H1 (cell line): ENCODE data around the gene KIR2DL3. TPM values are rescaled to one million over a fixed set of nuclear protein-coding genes. Genes with fewer than 3 reads are reported as not detected.
"Not testable (repeated sequence)": the region's sequence is repeated elsewhere in the genome, so short reads cannot be mapped to it uniquely, and the experiment has no call there.

ENCODE experiments used
- CTCF ChIA-PET: fragments of 300-600 bp; sonication (Branson Sonifier 250); formaldehyde crosslinking; loops from one replicate; lab custom pipeline; 2021; ENCODE audit not compliant: partially characterized antibody; lab: Charles Lee
- POLR2A ChIA-PET: fragments of 300-600 bp; sonication (Branson Sonifier 250); formaldehyde crosslinking; loops from one replicate; lab custom pipeline; 2021; ENCODE audit warnings: inconsistent platforms; ENCODE audit not compliant: partially characterized antibody; lab: Charles Lee
- DNase-seq, 2 experiments: peaks; one replicate each; pipeline versions ENCODE4 v3.0.0 to v3.0.0-alpha.2; 2010 to 2022; ENCODE audit warnings: low spot score in 2 of 2, low read depth in 1 of 2, mixed read lengths in 1 of 2
- FAIRE-seq: peaks from 2 replicates; lab custom pipeline; 2011; peaks lifted over from hg19 to GRCh38; lab: Jason Lieb, UNC
- H2AFZ ChIP-seq: 2 replicates; pipeline ENCODE4 v1.8.1; 2012; ENCODE audit warnings: low read length, inconsistent platforms
- H2AK5ac ChIP-seq: 2 replicates; pipeline ENCODE4 v1.6.1; 2013; ENCODE audit warnings: low read depth, low read length
- H2BK120ac ChIP-seq: replicated peaks from 2 replicates; pipeline ENCODE3; 2013; ENCODE audit warnings: low read depth, low read length, inconsistent platforms
- H2BK12ac ChIP-seq: 2 replicates; pipeline ENCODE4 v1.6.1; 2013; ENCODE audit warnings: low read depth, low read length
- H2BK15ac ChIP-seq: 2 replicates; pipeline ENCODE4 v1.6.1; 2013; ENCODE audit warnings: low read length
- H2BK20ac ChIP-seq: 2 replicates; pipeline ENCODE4 v1.6.1; 2013; ENCODE audit warnings: low read length
- H2BK5ac ChIP-seq: 2 replicates; pipeline ENCODE4 v1.6.1; 2013; ENCODE audit warnings: low read depth, low read length
- H3K14ac ChIP-seq: 2 replicates; pipeline ENCODE4 v1.6.1; 2013; ENCODE audit warnings: inconsistent platforms; ENCODE audit not compliant: insufficient read length
- H3K18ac ChIP-seq: 2 replicates; pipeline ENCODE4 v1.6.1; 2013; ENCODE audit warnings: low read length; ENCODE audit errors: extremely low read depth
- H3K23ac ChIP-seq: 2 replicates; pipeline ENCODE4 v1.6.1; 2013; ENCODE audit warnings: inconsistent platforms; ENCODE audit not compliant: insufficient read length
- H3K23me2 ChIP-seq: 2 replicates; pipeline ENCODE4 v1.6.1; 2013; ENCODE audit warnings: low read depth, low read length
- H3K27ac ChIP-seq: 2 replicates; pipeline ENCODE4 v1.6.1; 2011; ENCODE audit warnings: low read depth, low read length, inconsistent platforms
- H3K27me3 ChIP-seq, 4 experiments: replicated peaks in 1 of 4; 1 replicate in 1 of 4; 2 replicates in 3 of 4; pipeline versions ENCODE4 v1.6.1 to v1.8.1; 2011 to 2013; ENCODE audit warnings: low read length in 3 of 4, mild to moderate bottlenecking in 3 of 4, inconsistent platforms in 2 of 4, mixed read lengths in 2 of 4, moderate library complexity in 1 of 4; ENCODE audit not compliant: control insufficient read depth in 3 of 4, insufficient read depth in 3 of 4; ENCODE audit errors: extremely low read depth in 1 of 4
- H3K36me3 ChIP-seq, 4 experiments: 2 replicates each; pipeline versions ENCODE4 v1.6.1 to v1.8.1; 2011 to 2013; ENCODE audit warnings: mild to moderate bottlenecking in 4 of 4, low read length in 3 of 4, moderate library complexity in 2 of 4, control low read depth in 1 of 4, inconsistent platforms in 1 of 4; ENCODE audit not compliant: insufficient read depth in 4 of 4, control insufficient read depth in 2 of 4
- H3K4ac ChIP-seq: replicated peaks from 2 replicates; pipeline ENCODE3; 2013; ENCODE audit warnings: low read length, low read depth, mixed read lengths, inconsistent platforms; ENCODE audit not compliant: insufficient read length
- H3K4me1 ChIP-seq, 4 experiments: replicated peaks in 1 of 4; 1 replicate in 1 of 4; 2 replicates in 3 of 4; pipeline versions ENCODE4 v1.6.1 to v1.8.1; 2011 to 2013; ENCODE audit warnings: low read length in 3 of 4, inconsistent platforms in 2 of 4, mixed read lengths in 1 of 4; ENCODE audit not compliant: insufficient read depth in 4 of 4, control insufficient read depth in 3 of 4
- H3K4me2 ChIP-seq, 2 experiments: 2 replicates each; pipeline versions ENCODE4 v1.6.1 to v1.8.1; 2011 to 2013; ENCODE audit warnings: low read depth in 2 of 2, low read length in 2 of 2, control low read depth in 1 of 2, inconsistent platforms in 1 of 2, mild to moderate bottlenecking in 1 of 2; ENCODE audit not compliant: insufficient read depth in 1 of 2
- H3K4me3 ChIP-seq, 4 experiments: fragments of 200-600, 300-600 bp in 1 of 4; sonication (generic), shearing (Covaris generic), sonication (Bioruptor Twin) in 1 of 4; 2 replicates each; pipeline versions ENCODE4 v1.5.1 to v1.8.1; 2011 to 2016; ENCODE audit warnings: low read length in 4 of 4, low read depth in 3 of 4, control low read depth in 2 of 4, inconsistent platforms in 2 of 4, mild to moderate bottlenecking in 2 of 4, mixed read lengths in 1 of 4, moderate library complexity in 1 of 4; ENCODE audit not compliant: insufficient read depth in 2 of 4; ENCODE audit errors: extremely low read depth in 1 of 4
- H3K56ac ChIP-seq: replicated peaks from 2 replicates; pipeline ENCODE3; 2013; ENCODE audit warnings: low read depth, mild to moderate bottlenecking, mixed read lengths, low read length, inconsistent platforms; ENCODE audit not compliant: insufficient read length
- H3K79me1 ChIP-seq: 2 replicates; pipeline ENCODE4 v1.6.1; 2013; ENCODE audit warnings: low read depth, low read length, control low read depth
- H3K79me2 ChIP-seq, 2 experiments: 2 replicates each; pipeline versions ENCODE4 v1.6.1 to v1.8.1; 2012 to 2013; ENCODE audit warnings: low read length in 2 of 2, mild to moderate bottlenecking in 2 of 2, inconsistent platforms in 1 of 2; ENCODE audit not compliant: insufficient read depth in 2 of 2, control insufficient read depth in 1 of 2
- H3K9ac ChIP-seq, 4 experiments: replicated peaks in 1 of 4; 1 replicate in 1 of 4; 2 replicates in 3 of 4; pipeline versions ENCODE4 v1.6.1 to v1.8.1; 2011 to 2013; ENCODE audit warnings: low read depth in 3 of 4, low read length in 3 of 4, control low read depth in 2 of 4, mild to moderate bottlenecking in 2 of 4, moderate library complexity in 2 of 4, inconsistent platforms in 1 of 4; ENCODE audit errors: extremely low read depth in 1 of 4
- H3K9me3 ChIP-seq, 2 experiments: 2 replicates each; pipeline versions ENCODE4 v1.6.1 to v1.8.1; 2012 to 2013; ENCODE audit warnings: mild to moderate bottlenecking in 2 of 2, moderate library complexity in 2 of 2, control low read depth in 1 of 2, inconsistent platforms in 1 of 2, low read depth in 1 of 2, low read length in 1 of 2, mixed read lengths in 1 of 2; ENCODE audit not compliant: insufficient read depth in 2 of 2
- H4K20me1 ChIP-seq, 2 experiments: replicated peaks in 1 of 2; 2 replicates each; pipeline versions ENCODE3 to v1.8.1; 2011 to 2013; ENCODE audit warnings: inconsistent platforms in 2 of 2, low read length in 2 of 2, mild to moderate bottlenecking in 1 of 2; ENCODE audit not compliant: insufficient read depth in 2 of 2, control insufficient read depth in 1 of 2
- H4K5ac ChIP-seq: 2 replicates; pipeline ENCODE4 v1.6.1; 2013; ENCODE audit warnings: low read length, low read depth, mixed read lengths, inconsistent platforms; ENCODE audit not compliant: insufficient read length
- H4K8ac ChIP-seq: 2 replicates; pipeline ENCODE4 v1.8.0; 2013; ENCODE audit warnings: mild to moderate bottlenecking, moderate library complexity, low read length, inconsistent platforms; ENCODE audit not compliant: insufficient read depth; ENCODE audit errors: extremely low read depth
- H4K91ac ChIP-seq: replicated peaks from 2 replicates; pipeline ENCODE3; 2013; ENCODE audit warnings: low read length, mixed read lengths, inconsistent platforms; ENCODE audit not compliant: insufficient read length
- WGBS, 2 experiments: shearing (Covaris generic) in 1 of 2; methylation state at CpG; one replicate each; pipeline versions ENCODE4 v1.1.6 to v1.1.7; 2013 to 2015; ENCODE audit warnings: low lambda C conversion rate in 2 of 2, mixed read lengths in 2 of 2, inconsistent platforms in 1 of 2, low coverage in 1 of 2, missing lambda C conversion rate in 1 of 2; ENCODE audit not compliant: insufficient replicate concordance in 2 of 2, insufficient coverage in 1 of 2, insufficient read length in 1 of 2; ENCODE audit errors: extremely low coverage in 1 of 2, missing lambda C conversion rate in 1 of 2; 5-methylcytosine and 5-hydroxymethylcytosine counted together
- polyA plus RNA-seq, 7 experiments: library from polyadenylated mRNA; depleted of rRNA in 3 of 7; stranded (reverse) in 5 of 7; unstranded in 2 of 7; fragments of >200 nt in 5 of 7; fragments of 200-250 nt in 2 of 7; gene quantifications; 1 replicate in 5 of 7; 2 replicates in 1 of 7; 4 replicates in 1 of 7; pipeline versions ENCODE4 v1.2.1 to v1.2.3, GENCODE V29; 2011 to 2013; ENCODE audit warnings: missing spikeins in 2 of 7, mixed read lengths in 2 of 7
- total RNA-seq: library from RNA; stranded (reverse); fragmentation: NEBNext Ultra II Directional; extraction: Animal tissue kit (Norgen Biotek cat#: 25700); gene quantifications from 2 replicates; pipeline ENCODE4 v1.2.1, GENCODE V29; 2021

KIR2DL3 gene
- total and polyA plus RNA-seq, 2 of the 8 experiments (the other 6 are each of a cell fraction or from before 2014, with no cell fraction given): not detected

GRCh38 chr19:54775830-54776229 lies 37.5 kb downstream of the KIR2DL3 start:
- H2AK5ac ChIP-seq, POLR2A ChIA-PET, H3K23me2 ChIP-seq, H3K23ac ChIP-seq, H2BK12ac ChIP-seq, H3K14ac ChIP-seq, H3K56ac ChIP-seq, H2AFZ ChIP-seq, H3K4ac ChIP-seq, DNase-seq, H3K36me3 ChIP-seq, H3K9ac ChIP-seq, CTCF ChIA-PET, H4K8ac ChIP-seq, H3K79me1 ChIP-seq, H4K5ac ChIP-seq, FAIRE-seq, H3K4me2 ChIP-seq, H2BK20ac ChIP-seq, H2BK5ac ChIP-seq, H3K79me2 ChIP-seq, H4K91ac ChIP-seq, H3K27me3 ChIP-seq, H2BK15ac ChIP-seq, H3K27ac ChIP-seq, H3K18ac ChIP-seq, H3K4me3 ChIP-seq, H2BK120ac ChIP-seq, H3K4me1 ChIP-seq, H4K20me1 ChIP-seq: not testable (repeated sequence)
- WGBS, 2 experiments: 81% methylated on average over 8 of the region's 8 CpGs; no CpG with 5 or more reads in 1 of the 2 experiments
- H3K9me3 ChIP-seq: peaks cover 24 to 52% of the 10 kb centered on the region in 2 experiments

GRCh38 chr19:54777851-54778250 lies 39.5 kb downstream of the KIR2DL3 start:
- H3K36me3 ChIP-seq, H2AK5ac ChIP-seq, H3K56ac ChIP-seq, H3K18ac ChIP-seq, H3K4me3 ChIP-seq, H4K5ac ChIP-seq, H3K27ac ChIP-seq, H2BK120ac ChIP-seq, H2BK5ac ChIP-seq, H3K79me2 ChIP-seq, FAIRE-seq, H3K4me1 ChIP-seq, H3K79me1 ChIP-seq, H2BK20ac ChIP-seq, POLR2A ChIA-PET, H2BK15ac ChIP-seq, H3K23ac ChIP-seq, H3K4me2 ChIP-seq, DNase-seq, H3K14ac ChIP-seq, CTCF ChIA-PET, H4K20me1 ChIP-seq, H2BK12ac ChIP-seq, H3K23me2 ChIP-seq, H3K9ac ChIP-seq, H4K8ac ChIP-seq, H2AFZ ChIP-seq, H3K27me3 ChIP-seq, H3K4ac ChIP-seq, H4K91ac ChIP-seq: not testable (repeated sequence)
- peaks cover 19 to 45% of the 10 kb centered on the region in 2 experiments for H3K9me3 ChIP-seq
- 54% methylated on average over 4 of the region's 4 CpGs; no CpG with 5 or more reads in 1 of the 2 experiments for WGBS, 2 experiments
